Measurements from ENCODE around the gene CHRNB1. TPM values are rescaled to one million over a fixed set of nuclear protein-coding genes. Genes with fewer than 3 reads are reported as not detected.

The CHRNB1 gene
- total RNA-seq, 2 experiments from 2014 or later: 7.2 to 7.8 TPM

GRCh38 chr17:7486181-7486580, 41.3 kb downstream of the CHRNB1 start:
- ChIA-PET CTCF (interaction anchor here (1.1 to 2.5 kb wide), 3 partner anchors 50 to 134 kb away, joined by 3 to 12 read pairs (median 11); partner anchors contain the start of gene KCTD11), POLR2A (interaction anchor here (0.7 to 1.5 kb wide), 2 partner anchors 24 to 79 kb away, joined by 3 read pairs; no protein-coding TSS in a partner anchor)

GRCh38 chr17:7490144-7490543, 45.3 kb downstream of the CHRNB1 start:
- CTCF ChIA-PET: no interaction called here
- POLR2A ChIA-PET: no interaction called here

- POLR2A ChIA-PET: no interaction called here
- CTCF ChIA-PET: interaction anchor here (0.7 kb wide), 1 partner anchor 69 kb away, joined by 3 read pairs; no protein-coding TSS in a partner anchor
Observed at GRCh38 chr17:7491583-7491982, 46.7 kb downstream of the CHRNB1 start.

- CTCF ChIA-PET: interaction anchor here (1.4 to 1.6 kb wide), 2 partner anchors 9 to 22 kb away, joined by 4 to 5 read pairs; no protein-coding TSS in a partner anchor
- POLR2A ChIA-PET: interaction anchor here (0.6 kb wide), 1 partner anchor 38 kb away, joined by 3 read pairs; no protein-coding TSS in a partner anchor
Observed at GRCh38 chr17:7493941-7494340, 49.1 kb downstream of the CHRNB1 start.

DNA sequence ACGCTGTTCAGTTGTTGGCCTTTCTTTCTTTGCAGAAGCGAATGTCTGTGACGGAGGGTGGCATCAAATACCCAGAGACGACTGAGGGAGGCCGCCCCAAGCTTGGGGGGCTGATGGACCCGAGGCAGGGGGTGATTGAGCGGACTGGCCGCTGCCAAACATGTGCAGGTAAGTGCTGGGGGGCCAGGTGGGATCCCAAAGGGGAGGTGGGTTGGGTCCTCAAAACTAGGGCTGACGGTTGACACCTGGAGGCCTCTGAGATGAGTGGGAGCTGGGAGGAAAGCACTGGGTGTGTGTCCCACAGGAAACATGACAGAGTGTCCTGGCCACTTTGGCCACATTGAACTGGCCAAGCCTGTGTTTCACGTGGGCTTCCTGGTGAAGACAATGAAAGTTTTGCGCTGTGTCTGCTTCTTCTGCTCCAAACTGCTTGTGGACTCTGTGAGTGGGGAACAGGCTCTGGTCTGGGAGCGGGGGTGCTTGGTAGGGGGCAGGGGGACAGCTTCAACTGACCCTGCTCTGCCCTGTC, 51.1 kb downstream of the CHRNB1 start:
- CTCF ChIA-PET: interaction anchor here (0.7 to 1.3 kb wide), 3 partner anchors 35 to 215 kb away, joined by 3 to 4 read pairs (median 4); partner anchors contain the start of gene SLC2A4
- POLR2A ChIA-PET: no interaction called here

DNA sequence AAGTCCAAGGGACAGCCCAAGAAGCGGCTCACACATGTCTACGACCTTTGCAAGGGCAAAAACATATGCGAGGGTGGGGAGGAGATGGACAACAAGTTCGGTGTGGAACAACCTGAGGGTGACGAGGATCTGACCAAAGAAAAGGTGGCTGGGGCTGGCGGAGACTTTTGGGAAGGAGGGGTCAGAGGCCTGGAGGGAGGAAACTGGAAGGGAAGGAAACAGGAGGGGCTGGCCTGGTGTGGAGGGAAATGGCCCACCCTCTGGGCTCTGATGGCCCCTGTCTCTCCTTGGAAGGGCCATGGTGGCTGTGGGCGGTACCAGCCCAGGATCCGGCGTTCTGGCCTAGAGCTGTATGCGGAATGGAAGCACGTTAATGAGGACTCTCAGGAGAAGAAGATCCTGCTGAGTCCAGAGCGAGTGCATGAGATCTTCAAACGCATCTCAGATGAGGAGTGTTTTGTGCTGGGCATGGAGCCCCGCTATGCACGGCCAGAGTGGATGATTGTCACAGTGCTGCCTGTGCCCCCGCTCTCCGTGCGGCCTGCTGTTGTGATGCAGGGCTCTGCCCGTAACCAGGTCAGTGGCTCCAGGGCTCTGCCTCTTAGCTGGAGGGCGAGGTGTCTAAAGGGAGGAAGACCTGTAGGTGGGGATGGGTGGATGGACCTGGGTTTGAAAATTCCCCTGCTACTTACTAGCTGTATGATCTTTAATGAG, 51.8 kb downstream of the CHRNB1 start:
- ChIA-PET POLR2A (no interaction called here), CTCF (interaction anchor here (1.3 kb wide), 1 partner anchor 64 kb away, joined by 5 read pairs; no protein-coding TSS in a partner anchor)

- CTCF ChIA-PET: interaction anchor here (1.3 kb wide), 1 partner anchor 63 kb away, joined by 5 read pairs; no protein-coding TSS in a partner anchor
- POLR2A ChIA-PET: no interaction called here
Observed at GRCh38 chr17:7497228-7497627, 52.4 kb downstream of the CHRNB1 start.

DNA sequence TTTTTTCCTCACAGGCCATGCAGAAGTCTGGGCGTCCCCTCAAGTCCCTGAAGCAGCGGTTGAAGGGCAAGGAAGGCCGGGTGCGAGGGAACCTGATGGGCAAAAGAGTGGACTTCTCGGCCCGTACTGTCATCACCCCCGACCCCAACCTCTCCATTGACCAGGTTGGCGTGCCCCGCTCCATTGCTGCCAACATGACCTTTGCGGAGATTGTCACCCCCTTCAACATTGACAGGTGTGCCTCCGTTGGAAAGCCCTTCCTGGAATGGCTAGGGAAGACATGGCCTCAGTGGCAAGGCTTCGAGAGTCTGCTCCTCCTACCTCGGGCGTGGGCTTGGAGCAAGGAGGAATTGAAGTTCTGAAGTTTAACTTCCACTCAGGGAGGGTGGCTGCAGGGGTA, 52.8 kb downstream of the CHRNB1 start:
- ChIA-PET CTCF (interaction anchor here (1.3 kb wide), 1 partner anchor 63 kb away, joined by 5 read pairs; no protein-coding TSS in a partner anchor), POLR2A (no interaction called here)

GRCh38 chr17:7499161-7499560, 54.3 kb downstream of the CHRNB1 start:
- ChIA-PET POLR2A (no interaction called here), CTCF (interaction anchor here (0.6 to 1.2 kb wide), 6 partner anchors 15 to 1481 kb away, joined by 3 to 5 read pairs (median 3); no protein-coding TSS in a partner anchor)

GRCh38 chr17:7501729-7502128, 56.9 kb downstream of the CHRNB1 start:
- ChIA-PET CTCF (interaction anchor here (1.1 to 1.3 kb wide), 2 partner anchors 21 to 184 kb away, joined by 3 to 5 read pairs; no protein-coding TSS in a partner anchor), POLR2A (interaction anchor here (0.6 kb wide), 1 partner anchor 345 kb away, joined by 4 read pairs; no protein-coding TSS in a partner anchor)

GRCh38 chr17:7502171-7502847, 57.4 kb downstream of the CHRNB1 start:
- POLR2A ChIA-PET: no interaction called here
- CTCF ChIA-PET: interaction anchor here (1.1 to 1.3 kb wide), 2 partner anchors 20 to 183 kb away, joined by 3 to 5 read pairs; no protein-coding TSS in a partner anchor

DNA sequence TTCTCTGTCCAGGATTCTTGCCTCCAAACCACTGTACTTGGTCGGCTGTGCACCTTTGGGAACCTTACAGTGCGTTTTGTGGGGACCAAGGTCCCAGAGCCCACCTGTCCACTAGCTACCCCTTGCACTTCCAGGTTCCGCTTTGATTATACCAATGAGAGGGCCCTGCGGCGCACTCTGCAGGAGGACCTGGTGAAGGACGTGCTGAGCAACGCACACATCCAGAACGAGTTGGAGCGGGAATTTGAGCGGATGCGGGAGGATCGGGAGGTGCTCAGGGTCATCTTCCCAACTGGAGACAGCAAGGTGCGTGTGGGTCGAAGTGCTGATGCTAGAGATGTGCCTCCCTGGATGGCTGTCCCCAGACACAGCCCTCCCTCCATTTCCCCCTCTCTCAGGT, 58.1 kb downstream of the CHRNB1 start:
- ChIA-PET CTCF (interaction anchor here (1.3 kb wide), 1 partner anchor 20 kb away, joined by 5 read pairs; no protein-coding TSS in a partner anchor), POLR2A (interaction anchor here (0.6 kb wide), 1 partner anchor 154 kb away, joined by 4 read pairs; no protein-coding TSS in a partner anchor)

DNA sequence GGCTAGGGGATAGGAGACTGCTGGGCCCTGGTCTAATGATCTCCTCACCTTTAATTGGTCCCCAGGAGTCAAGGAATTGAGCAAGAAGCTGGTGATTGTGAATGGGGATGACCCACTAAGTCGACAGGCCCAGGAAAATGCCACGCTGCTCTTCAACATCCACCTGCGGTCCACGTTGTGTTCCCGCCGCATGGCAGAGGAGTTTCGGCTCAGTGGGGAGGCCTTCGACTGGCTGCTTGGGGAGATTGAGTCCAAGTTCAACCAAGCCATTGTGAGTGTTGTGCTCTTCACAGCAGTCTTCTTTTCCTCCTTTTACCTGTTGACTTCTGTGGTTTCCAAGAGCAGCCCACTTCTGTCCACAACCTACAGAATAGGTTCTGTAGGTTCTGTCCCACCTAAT, 58.7 kb downstream of the CHRNB1 start:
- ChIA-PET CTCF (no interaction called here), POLR2A (interaction anchor here (0.6 kb wide), 1 partner anchor 154 kb away, joined by 4 read pairs; no protein-coding TSS in a partner anchor)

Other genes starting within 250 kb of the CHRNB1 start
- 1 to 10 TPM; 4.5 to 4.6 TPM for gene DLG4, start 225.2 kb upstream of the CHRNB1 start, total RNA-seq
- gene ACADVL, start 225.1 kb upstream of the CHRNB1 start, total RNA-seq: 100 to 1,000 TPM; 254 to 269 TPM
- gene DVL2, start 210.5 kb upstream of the CHRNB1 start, total RNA-seq: 10 to 100 TPM; 64.4 to 68.9 TPM
- 10 to 100 TPM; 40.7 to 43.7 TPM for gene PHF23, start 205.6 kb upstream of the CHRNB1 start, total RNA-seq
- 100 to 1,000 TPM; 131 to 135 TPM for gene GABARAP, start 202.6 kb upstream of the CHRNB1 start, total RNA-seq
- gene CTDNEP1, start 193.3 kb upstream of the CHRNB1 start, total RNA-seq: 100 to 1,000 TPM; 202 to 207 TPM
- gene ELP5, start 192.8 kb upstream of the CHRNB1 start, total RNA-seq: 100 to 1,000 TPM; 107 to 110 TPM
- 1 to 10 TPM; 1.2 to 1.5 TPM for gene CLDN7, start 182.6 kb upstream of the CHRNB1 start, total RNA-seq
- gene SLC2A4, start 163.3 kb upstream of the CHRNB1 start, total RNA-seq: under 1 TPM; 0.11 to 0.34 TPM
- under 1 TPM; 0.10 to 0.55 TPM for gene YBX2, start 150.4 kb upstream of the CHRNB1 start, total RNA-seq
- 1,000 to 10,000 TPM; 1,619 to 1,670 TPM for gene EIF5A, start 137.4 kb upstream of the CHRNB1 start, total RNA-seq
- gene GPS2, start 129.7 kb upstream of the CHRNB1 start, total RNA-seq: 10 to 100 TPM; 68.8 to 69.5 TPM
- 10 to 100 TPM; 59.2 to 59.4 TPM for gene NEURL4, start 115.7 kb upstream of the CHRNB1 start, total RNA-seq
- 100 to 1,000 TPM; 234 to 241 TPM for gene ACAP1, start 108.5 kb upstream of the CHRNB1 start, total RNA-seq
- gene KCTD11, start 92.9 kb upstream of the CHRNB1 start, total RNA-seq: 1 to 10 TPM; 6.4 to 7.2 TPM
- gene TMEM95, start 89.9 kb upstream of the CHRNB1 start, total RNA-seq: not detected
- gene TNK1, start 64.0 kb upstream of the CHRNB1 start, total RNA-seq: 1 to 10 TPM; 4.6 to 5.6 TPM
- 10 to 100 TPM; 70.8 to 74.4 TPM for gene PLSCR3, start 50.5 kb upstream of the CHRNB1 start, total RNA-seq
- 10 to 100 TPM; 50.1 to 51.6 TPM for gene TMEM256, start 41.0 kb upstream of the CHRNB1 start, total RNA-seq
- 1 to 10 TPM; 6.6 to 7.9 TPM for gene NLGN2, start 37.2 kb upstream of the CHRNB1 start, total RNA-seq
- gene SPEM1, start 24.7 kb upstream of the CHRNB1 start, total RNA-seq: not detected
- not detected for gene SPEM2, start 19.4 kb upstream of the CHRNB1 start, total RNA-seq
- not detected for gene SPEM3, start 16.2 kb upstream of the CHRNB1 start, total RNA-seq
- 10 to 100 TPM; 11.2 to 12.6 TPM for gene TMEM102, start 9.6 kb upstream of the CHRNB1 start, total RNA-seq
- gene FGF11, start 5.5 kb upstream of the CHRNB1 start, total RNA-seq: 1 to 10 TPM; 2.0 to 2.1 TPM
- gene ZBTB4, start 34.6 kb downstream of the CHRNB1 start, total RNA-seq: 10 to 100 TPM; 17.6 to 17.7 TPM
- not detected for gene SLC35G6, start 36.4 kb downstream of the CHRNB1 start, total RNA-seq
- gene POLR2A, start 39.3 kb downstream of the CHRNB1 start, total RNA-seq: 100 to 1,000 TPM; 195 to 198 TPM
- gene TNFSF12, start 104.0 kb downstream of the CHRNB1 start, total RNA-seq: 10 to 100 TPM; 13.3 to 14.4 TPM
- 1 to 10 TPM; 1.0 to 1.1 TPM for gene TNFSF13, start 113.7 kb downstream of the CHRNB1 start, total RNA-seq
- gene SENP3, start 116.9 kb downstream of the CHRNB1 start, total RNA-seq: 100 to 1,000 TPM; 112 to 116 TPM
- gene CD68, start 134.6 kb downstream of the CHRNB1 start, total RNA-seq: 1 to 10 TPM; 7.4 to 8.9 TPM
- gene MPDU1, start 138.8 kb downstream of the CHRNB1 start, total RNA-seq: 100 to 1,000 TPM; 105 to 106 TPM
- under 1 TPM; 0.13 to 0.25 TPM for gene SOX15, start 145.0 kb downstream of the CHRNB1 start, total RNA-seq
- 10 to 100 TPM; 46.4 to 47.2 TPM for gene FXR2, start 169.8 kb downstream of the CHRNB1 start, total RNA-seq
- gene SAT2, start 182.8 kb downstream of the CHRNB1 start, total RNA-seq: 10 to 100 TPM; 19.2 to 20.0 TPM
- not detected for gene SHBG, start 185.1 kb downstream of the CHRNB1 start, total RNA-seq
- under 1 TPM; 0.21 to 0.25 TPM for gene ATP1B2, start 205.9 kb downstream of the CHRNB1 start, total RNA-seq
- 100 to 1,000 TPM; 135 to 139 TPM for gene TP53, start 242.4 kb downstream of the CHRNB1 start, total RNA-seq
- 10 to 100 TPM; 32.9 to 33.1 TPM for gene WRAP53, start 243.4 kb downstream of the CHRNB1 start, total RNA-seq